ENCODE results near the gene ARMC6. TPM values are rescaled to one million over a fixed set of nuclear protein-coding genes. Genes with fewer than 3 reads are reported as not detected.
A peak's percentile ranks its signal among the peaks of the same experiment; 100 is the strongest.
"Not testable (repeated sequence)": the region's sequence is repeated elsewhere in the genome, so short reads cannot be mapped to it uniquely, and the experiment has no call there.

Gene ARMC6
- polyA plus RNA-seq, 3 donors, result 31.4 to 42.7 (median 36.7) TPM

GRCh38 chr19:19095691-19096090 lies 62.3 kb downstream of the ARMC6 start:
- no peak for DNase-seq (ENCODE audit: extremely low read depth in 1 of 11, low read depth in 9 of 11, low spot score in 4 of 11)

GRCh38 chr19:19096641-19097627 lies 63.5 kb downstream of the ARMC6 start:
- no peak for DNase-seq (ENCODE audit: extremely low read depth in 1 of 11, low read depth in 9 of 11, low spot score in 4 of 11)

DNA sequence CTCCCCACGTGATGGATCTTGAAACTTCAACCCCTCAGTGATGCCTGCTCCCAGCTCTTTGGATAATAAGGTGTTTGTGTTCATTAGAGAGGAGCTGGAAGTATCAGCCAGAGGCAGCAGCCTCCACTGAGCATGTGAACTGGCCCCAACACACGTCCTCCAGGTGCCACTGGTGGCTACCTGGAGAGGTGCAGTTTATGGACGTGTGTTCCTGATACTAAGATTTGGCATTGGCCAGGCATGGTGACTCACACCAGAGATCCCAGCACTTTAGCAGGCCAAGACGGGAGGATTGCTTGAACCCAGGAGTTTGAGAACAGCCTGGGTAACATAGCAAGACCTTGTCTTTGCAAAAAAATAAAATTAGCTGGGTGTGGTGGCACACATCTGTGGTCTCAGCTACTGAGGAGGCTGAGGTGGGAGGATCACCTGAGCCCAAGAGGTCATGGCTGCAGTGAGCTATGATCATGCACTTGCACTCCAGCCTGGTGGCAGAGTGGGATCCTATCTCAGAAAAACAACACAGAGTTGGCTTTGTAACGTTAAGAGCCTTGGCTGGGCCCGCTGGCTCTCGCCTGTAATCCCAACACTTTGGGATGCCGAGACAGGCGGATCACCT lies 64.8 kb downstream of the ARMC6 start:
- no peak for DNase-seq (ENCODE audit: extremely low read depth in 1 of 11, low read depth in 9 of 11, low spot score in 4 of 11)

- no peak for DNase-seq (ENCODE audit: extremely low read depth in 1 of 11, low read depth in 9 of 11, low spot score in 4 of 11)
Observed at GRCh38 chr19:19098703-19099632, 65.6 kb downstream of the ARMC6 start.

DNA sequence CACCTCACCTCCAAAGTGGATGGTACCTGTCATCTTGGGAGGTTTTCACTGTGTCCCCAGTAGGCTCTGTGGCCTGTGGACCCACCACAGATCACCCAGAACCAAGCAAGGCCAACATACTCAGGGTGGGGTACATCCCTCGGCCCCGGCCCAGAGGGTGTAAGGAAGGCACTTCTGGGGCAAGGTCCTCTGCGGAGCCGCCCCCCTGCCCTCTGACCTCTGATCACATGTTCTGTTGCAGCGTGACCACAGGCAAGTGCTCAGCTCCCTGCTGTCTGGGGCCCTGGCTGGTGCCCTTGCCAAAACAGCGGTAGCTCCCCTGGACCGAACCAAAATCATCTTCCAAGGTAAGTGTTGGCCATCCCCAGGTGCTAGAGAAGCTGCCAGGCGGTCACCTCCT lies 68.1 kb downstream of the ARMC6 start:
- no peak for DNase-seq (ENCODE audit: extremely low read depth in 1 of 11, low read depth in 9 of 11, low spot score in 4 of 11)

GRCh38 chr19:19102566-19102965 lies 69.2 kb downstream of the ARMC6 start:
- not testable (repeated sequence) for DNase-seq (ENCODE audit: extremely low read depth in 1 of 11, low read depth in 9 of 11, low spot score in 4 of 11)

DNA sequence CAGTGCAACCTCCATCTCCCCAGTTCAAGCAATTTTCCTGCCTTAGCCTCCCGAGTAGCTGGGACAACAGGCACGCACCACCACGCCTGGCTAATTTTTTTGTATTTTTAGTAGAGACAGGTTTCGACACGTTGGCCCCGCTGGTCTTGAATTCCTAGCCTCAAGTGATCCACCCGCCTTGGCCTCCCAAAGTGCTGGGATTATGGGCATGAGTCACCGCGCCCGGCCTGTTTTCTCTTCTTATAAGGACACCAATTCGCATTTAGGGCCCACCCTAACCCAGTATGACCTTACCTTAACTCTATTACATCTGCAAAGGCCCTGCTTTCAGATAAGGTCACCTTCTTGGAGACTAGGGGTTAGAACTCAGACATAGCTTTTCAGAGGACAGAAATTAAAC lies 69.8 kb downstream of the ARMC6 start:
- no peak for DNase-seq (ENCODE audit: extremely low read depth in 1 of 11, low read depth in 9 of 11, low spot score in 4 of 11)

- DNase-seq (ENCODE audit: extremely low read depth in 1 of 11, low read depth in 9 of 11, low spot score in 4 of 11), result peak in 7 of 11 donors; percentile 41 to 71 (median 57)
Observed at GRCh38 chr19:19105365-19106055, 72.1 kb downstream of the ARMC6 start.

DNA sequence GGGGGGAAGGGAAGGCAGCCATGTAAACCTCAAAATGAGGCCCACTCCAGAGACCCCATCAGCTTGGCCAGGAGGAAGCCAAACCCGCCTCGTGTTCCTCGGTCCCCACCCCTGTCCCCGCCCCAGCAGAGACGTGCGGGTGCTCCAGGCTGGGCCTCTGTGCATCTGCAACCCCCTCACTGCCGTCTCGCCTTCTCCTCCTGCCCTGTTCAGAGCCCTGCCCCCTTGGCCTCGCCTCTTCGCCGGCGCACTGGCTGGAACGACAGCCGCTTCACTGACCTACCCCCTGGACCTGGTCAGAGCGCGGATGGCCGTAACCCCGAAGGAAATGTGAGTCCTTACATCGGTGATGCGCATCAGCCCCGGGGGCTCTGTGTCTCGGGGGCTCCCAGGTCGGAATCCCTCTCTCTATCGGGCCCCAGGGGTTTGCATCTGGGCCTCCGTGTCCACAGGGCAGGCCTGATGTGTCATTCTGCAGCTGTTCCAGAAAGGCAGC lies 72.7 kb downstream of the ARMC6 start:
- DNase-seq (ENCODE audit: extremely low read depth in 1 of 11, low read depth in 9 of 11, low spot score in 4 of 11), result peak in 3 of 11 donors; percentile 20 to 51 (median 35)

DNA sequence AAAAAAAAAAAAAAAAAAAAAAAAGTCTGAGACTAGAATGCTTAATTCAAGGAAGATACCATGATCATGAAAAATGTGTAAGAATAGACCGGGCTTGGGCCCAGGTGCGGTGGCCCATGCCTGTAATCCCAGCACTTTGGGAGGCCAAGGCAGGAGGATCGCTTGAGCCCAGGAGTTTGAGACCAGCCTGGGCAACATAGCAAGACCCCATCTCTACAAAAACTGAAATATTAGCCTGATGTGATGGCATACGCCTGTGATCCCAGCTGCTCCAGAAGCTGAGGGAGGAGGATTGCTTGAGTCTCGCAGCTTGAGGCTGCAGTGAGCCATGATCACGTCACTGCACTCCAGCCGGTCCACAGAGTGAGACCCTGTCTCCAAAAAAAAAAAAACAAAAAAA lies 73.5 kb downstream of the ARMC6 start:
- DNase-seq (ENCODE audit: extremely low read depth in 1 of 11, low read depth in 9 of 11, low spot score in 4 of 11), result not testable (repeated sequence)

GRCh38 chr19:19107654-19108053 lies 74.3 kb downstream of the ARMC6 start:
- no peak for DNase-seq (ENCODE audit: extremely low read depth in 1 of 11, low read depth in 9 of 11, low spot score in 4 of 11)

Other genes starting within 250 kb of the ARMC6 start
- under 1 TPM; 0.13 to 0.76 (median 0.14) TPM for gene COMP, start 242.3 kb upstream of the ARMC6 start, polyA plus RNA-seq (ENCODE audit: insufficient read length in 3 of 3)
- gene UPF1, start 201.6 kb upstream of the ARMC6 start, polyA plus RNA-seq (ENCODE audit: insufficient read length in 3 of 3), result 10 to 100 TPM; 48.5 to 63.6 (median 57.5) TPM
- 1 to 10 TPM; 4.5 to 8.1 (median 7.2) TPM for gene CERS1, start 137.4 kb upstream of the ARMC6 start, polyA plus RNA-seq (ENCODE audit: insufficient read length in 3 of 3)
- 100 to 1,000 TPM in 2 of 3 donors, 10 to 100 TPM in 1; 93.3 to 142 (median 113) TPM for gene COPE, start 114.2 kb upstream of the ARMC6 start, polyA plus RNA-seq (ENCODE audit: insufficient read length in 3 of 3)
- gene DDX49, start 113.9 kb upstream of the ARMC6 start, polyA plus RNA-seq (ENCODE audit: insufficient read length in 3 of 3), result 10 to 100 TPM; 34.6 to 53.5 (median 50.6) TPM
- 10 to 100 TPM; 45.6 to 70.4 (median 62.5) TPM for gene HOMER3, start 92.4 kb upstream of the ARMC6 start, polyA plus RNA-seq (ENCODE audit: insufficient read length in 3 of 3)
- gene SUGP2, start 86 bp upstream of the ARMC6 start, polyA plus RNA-seq (ENCODE audit: insufficient read length in 3 of 3), result 100 to 1,000 TPM in 1 of 3 donors, 10 to 100 TPM in 2; 85.1 to 138 (median 91.5) TPM
- 10 to 100 TPM; 16.7 to 23.4 (median 22.7) TPM for gene SLC25A42, start 30.4 kb downstream of the ARMC6 start, polyA plus RNA-seq (ENCODE audit: insufficient read length in 3 of 3)
- 10 to 100 TPM; 25.5 to 42.7 (median 36.7) TPM for gene TMEM161A, start 104.9 kb downstream of the ARMC6 start, polyA plus RNA-seq (ENCODE audit: insufficient read length in 3 of 3)
- 1 to 10 TPM; 1.3 to 2.9 (median 1.6) TPM for gene MEF2B, start 136.7 kb downstream of the ARMC6 start, polyA plus RNA-seq (ENCODE audit: insufficient read length in 3 of 3)
- 10 to 100 TPM; 14.8 to 30.0 (median 19.3) TPM for gene BORCS8, start 158.5 kb downstream of the ARMC6 start, polyA plus RNA-seq (ENCODE audit: insufficient read length in 3 of 3)
- gene RFXANK, start 158.7 kb downstream of the ARMC6 start, polyA plus RNA-seq (ENCODE audit: insufficient read length in 3 of 3), result 10 to 100 TPM; 59.5 to 85.3 (median 74.6) TPM
- 10 to 100 TPM; 11.5 to 13.1 (median 12.6) TPM for gene NR2C2AP, start 169.8 kb downstream of the ARMC6 start, polyA plus RNA-seq (ENCODE audit: insufficient read length in 3 of 3)
- gene NCAN, start 178.4 kb downstream of the ARMC6 start, polyA plus RNA-seq (ENCODE audit: insufficient read length in 3 of 3), result under 1 TPM; 0.03 to 0.39 (median 0.09) TPM
- 1 to 10 TPM; 2.3 to 4.7 (median 3.8) TPM for gene TM6SF2, start 239.7 kb downstream of the ARMC6 start, polyA plus RNA-seq (ENCODE audit: insufficient read length in 3 of 3)